SK-N-SH (cell line): ENCODE results near the gene DIP2A.

Experiments
- EP300 ChIP-seq, 2 experiments: IDR thresholded peaks; 2 replicates each; pipeline versions ENCODE4 v1.4.0 to v1.6.1; 2012; ENCODE audit warnings: borderline replicate concordance in 1 of 2, low read depth in 1 of 2, low read length in 1 of 2
- MAX ChIP-seq: IDR thresholded peaks from 2 replicates; pipeline ENCODE4 v1.4.0; 2012; ENCODE audit warnings: low read depth
- RAD21 ChIP-seq: IDR thresholded peaks from 2 replicates; pipeline ENCODE4 v1.6.1; 2012; ENCODE audit warnings: mild to moderate bottlenecking, low read length
- RCOR1 ChIP-seq: fragments of 150-350 bp; IDR thresholded peaks from 2 replicates; pipeline ENCODE4 v1.6.1; 2017; ENCODE audit warnings: antibody characterized with exemption, low read length
- TEAD4 ChIP-seq: IDR thresholded peaks from 2 replicates; pipeline ENCODE4 v1.4.0; 2012; ENCODE audit warnings: mild to moderate bottlenecking, borderline replicate concordance; ENCODE audit not compliant: insufficient read depth
- USF2 ChIP-seq: fragments of 150-350 bp; IDR thresholded peaks from 2 replicates; pipeline ENCODE4 v1.6.1; 2017; ENCODE audit warnings: antibody characterized with exemption, low read length, low read depth, borderline replicate concordance
- ZBTB33 ChIP-seq: IDR thresholded peaks from 2 replicates; pipeline ENCODE4 v1.4.0; 2012; ENCODE audit warnings: low read depth, borderline replicate concordance
- TF ChIP-seq, protein P1 (sequence below): fragments of 200-600 bp; sonication (generic); IDR thresholded peaks from 2 replicates; pipeline ENCODE4 v1.6.1; 2017; ENCODE audit warnings: antibody characterized with exemption, mild to moderate bottlenecking, moderate library complexity
- TF ChIP-seq, protein P2 (sequence below): IDR thresholded peaks from 2 replicates; pipeline ENCODE4 v1.6.1; 2012; ENCODE audit warnings: mild to moderate bottlenecking, low read depth, low read length, moderate library complexity

- TF ChIP-seq ZBTB33 (no peak), MAX (no peak), EP300 (IDR thresholded peaks at IDR 0.05; ENCODE audit: borderline replicate concordance in 1 of 2, low read depth in 1 of 2, low read length in 1 of 2) (no peak), TEAD4 (no peak), RCOR1 (no peak), RAD21 (no peak), USF2 (no peak)
- TF ChIP-seq, protein P1, sequence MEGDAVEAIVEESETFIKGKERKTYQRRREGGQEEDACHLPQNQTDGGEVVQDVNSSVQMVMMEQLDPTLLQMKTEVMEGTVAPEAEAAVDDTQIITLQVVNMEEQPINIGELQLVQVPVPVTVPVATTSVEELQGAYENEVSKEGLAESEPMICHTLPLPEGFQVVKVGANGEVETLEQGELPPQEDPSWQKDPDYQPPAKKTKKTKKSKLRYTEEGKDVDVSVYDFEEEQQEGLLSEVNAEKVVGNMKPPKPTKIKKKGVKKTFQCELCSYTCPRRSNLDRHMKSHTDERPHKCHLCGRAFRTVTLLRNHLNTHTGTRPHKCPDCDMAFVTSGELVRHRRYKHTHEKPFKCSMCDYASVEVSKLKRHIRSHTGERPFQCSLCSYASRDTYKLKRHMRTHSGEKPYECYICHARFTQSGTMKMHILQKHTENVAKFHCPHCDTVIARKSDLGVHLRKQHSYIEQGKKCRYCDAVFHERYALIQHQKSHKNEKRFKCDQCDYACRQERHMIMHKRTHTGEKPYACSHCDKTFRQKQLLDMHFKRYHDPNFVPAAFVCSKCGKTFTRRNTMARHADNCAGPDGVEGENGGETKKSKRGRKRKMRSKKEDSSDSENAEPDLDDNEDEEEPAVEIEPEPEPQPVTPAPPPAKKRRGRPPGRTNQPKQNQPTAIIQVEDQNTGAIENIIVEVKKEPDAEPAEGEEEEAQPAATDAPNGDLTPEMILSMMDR: no peak
- TF ChIP-seq, protein P2, sequence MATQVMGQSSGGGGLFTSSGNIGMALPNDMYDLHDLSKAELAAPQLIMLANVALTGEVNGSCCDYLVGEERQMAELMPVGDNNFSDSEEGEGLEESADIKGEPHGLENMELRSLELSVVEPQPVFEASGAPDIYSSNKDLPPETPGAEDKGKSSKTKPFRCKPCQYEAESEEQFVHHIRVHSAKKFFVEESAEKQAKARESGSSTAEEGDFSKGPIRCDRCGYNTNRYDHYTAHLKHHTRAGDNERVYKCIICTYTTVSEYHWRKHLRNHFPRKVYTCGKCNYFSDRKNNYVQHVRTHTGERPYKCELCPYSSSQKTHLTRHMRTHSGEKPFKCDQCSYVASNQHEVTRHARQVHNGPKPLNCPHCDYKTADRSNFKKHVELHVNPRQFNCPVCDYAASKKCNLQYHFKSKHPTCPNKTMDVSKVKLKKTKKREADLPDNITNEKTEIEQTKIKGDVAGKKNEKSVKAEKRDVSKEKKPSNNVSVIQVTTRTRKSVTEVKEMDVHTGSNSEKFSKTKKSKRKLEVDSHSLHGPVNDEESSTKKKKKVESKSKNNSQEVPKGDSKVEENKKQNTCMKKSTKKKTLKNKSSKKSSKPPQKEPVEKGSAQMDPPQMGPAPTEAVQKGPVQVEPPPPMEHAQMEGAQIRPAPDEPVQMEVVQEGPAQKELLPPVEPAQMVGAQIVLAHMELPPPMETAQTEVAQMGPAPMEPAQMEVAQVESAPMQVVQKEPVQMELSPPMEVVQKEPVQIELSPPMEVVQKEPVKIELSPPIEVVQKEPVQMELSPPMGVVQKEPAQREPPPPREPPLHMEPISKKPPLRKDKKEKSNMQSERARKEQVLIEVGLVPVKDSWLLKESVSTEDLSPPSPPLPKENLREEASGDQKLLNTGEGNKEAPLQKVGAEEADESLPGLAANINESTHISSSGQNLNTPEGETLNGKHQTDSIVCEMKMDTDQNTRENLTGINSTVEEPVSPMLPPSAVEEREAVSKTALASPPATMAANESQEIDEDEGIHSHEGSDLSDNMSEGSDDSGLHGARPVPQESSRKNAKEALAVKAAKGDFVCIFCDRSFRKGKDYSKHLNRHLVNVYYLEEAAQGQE: no peak
Measured at GRCh38 chr21:46492851-46493250, 34.2 kb downstream of the DIP2A start.
